Hepatocyte (in vitro differentiated cells): ENCODE data around the gene HIVEP2.

Experiments
- CTCF ChIP-seq: fragments of 200-600 bp; sonication (generic); IDR thresholded peaks from 2 replicates; pipeline ENCODE4 v1.5.1; 2016; ENCODE audit warnings: antibody characterized with exemption, mild to moderate bottlenecking; ENCODE audit not compliant: poor library complexity
- EZH2 ChIP-seq: fragments of 200-600 bp; sonication (generic); IDR thresholded peaks from 2 replicates; pipeline ENCODE4 v1.6.1; 2016; ENCODE audit warnings: antibody characterized with exemption, mild to moderate bottlenecking, borderline replicate concordance

DNA sequence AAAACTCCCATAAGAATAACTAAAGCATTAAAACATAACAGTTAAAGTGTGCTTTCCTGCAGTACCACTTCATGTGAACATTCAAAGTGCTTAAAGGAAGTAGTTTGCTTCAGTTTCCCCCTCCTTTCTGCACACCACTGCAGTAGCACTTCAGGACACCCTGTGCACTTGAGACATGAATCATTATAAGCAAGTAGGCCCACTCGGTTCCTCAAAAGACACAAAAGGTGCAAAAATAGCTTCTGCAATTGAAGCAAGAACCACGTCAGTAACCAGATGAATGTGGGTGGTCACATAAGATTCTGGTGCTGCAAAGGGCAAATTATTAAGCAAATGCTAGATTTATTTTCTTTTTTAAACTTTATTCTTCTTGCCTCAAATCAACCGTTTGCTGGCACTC lies 160.6 kb downstream of the HIVEP2 start:
- TF ChIP-seq CTCF (no peak), EZH2 (no peak)
